ENCODE measurements around the gene MOG. TPM values are rescaled to one million over a fixed set of nuclear protein-coding genes. Genes with fewer than 3 reads are reported as not detected.

Gene MOG
- total RNA-seq, 1 experiment from 2014 or later = not detected

DNA sequence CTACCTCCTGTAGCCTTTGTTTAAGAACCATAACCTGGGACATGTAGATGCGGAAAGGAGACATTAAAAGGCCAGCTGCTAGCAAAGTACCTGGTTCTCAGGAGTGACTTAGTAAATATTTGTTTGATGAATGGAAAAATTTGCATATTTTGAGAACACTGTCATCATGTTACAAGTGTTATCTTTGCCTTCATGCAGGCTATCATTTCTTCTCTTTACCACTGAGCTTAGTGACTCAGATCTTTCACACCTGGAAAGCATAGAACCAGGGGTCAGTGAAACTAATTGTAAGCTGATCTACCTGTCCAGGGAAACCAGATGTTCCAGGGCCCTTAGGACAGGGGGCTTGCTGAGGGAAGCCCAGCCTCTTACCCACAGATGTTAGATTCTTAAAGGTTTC is 18.7 kb downstream of the MOG start:
- no peak for DNase-seq (ENCODE audit: low read depth)

- DNase-seq (ENCODE audit: low read depth) = peak; percentile 6
These were observed 20.2 kb downstream of the MOG start for GRCh38 chr6:29676981-29677601.

DNA sequence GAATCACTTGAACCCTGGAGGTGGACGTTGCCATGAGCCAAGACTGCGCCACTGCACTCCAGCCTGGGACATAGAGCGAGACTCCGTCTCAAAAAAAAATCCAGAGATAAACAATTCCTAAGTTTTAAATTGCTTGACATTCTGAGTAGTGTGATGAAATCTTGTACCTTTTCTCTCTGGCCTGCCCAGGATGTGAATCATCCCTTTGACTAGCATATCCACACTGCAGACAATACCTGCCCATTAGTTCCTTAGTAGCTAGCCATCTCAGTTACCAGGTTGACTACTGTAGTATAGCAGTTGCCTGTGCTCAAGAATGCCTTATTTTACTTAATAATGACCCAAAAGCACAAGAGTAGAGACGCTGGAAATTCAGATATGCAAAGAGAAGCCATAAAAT is 21.2 kb downstream of the MOG start:
- DNase-seq (ENCODE audit: low read depth) = no peak

- DNase-seq (ENCODE audit: low read depth) = no peak
These were observed 23.1 kb downstream of the MOG start for GRCh38 chr6:29679962-29680361.

GRCh38 chr6:29680416-29680815 is 23.5 kb downstream of the MOG start:
- no peak for DNase-seq (ENCODE audit: low read depth)

DNA sequence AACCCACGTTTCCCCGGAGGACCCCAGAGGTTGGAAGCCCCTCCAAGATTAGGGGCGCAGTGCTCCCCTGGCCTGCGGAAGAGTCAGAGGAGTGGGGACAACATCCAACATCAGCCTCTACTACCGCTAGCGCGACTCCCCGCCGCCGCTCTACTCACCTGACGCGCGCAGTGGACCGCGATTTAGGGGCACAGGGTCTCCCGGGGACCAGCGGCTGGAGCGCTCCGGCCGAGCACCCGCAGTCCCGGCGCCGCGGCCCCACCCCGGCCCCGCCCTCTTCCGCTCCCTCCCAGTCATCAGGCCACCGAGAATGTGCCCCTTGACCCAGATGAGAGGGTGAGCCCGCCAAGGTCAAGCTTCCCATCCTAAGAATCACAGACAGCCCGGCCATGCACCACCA is 24.0 kb downstream of the MOG start, which contains the start of gene ZFP57:
ZFP57 (minus strand) TSS at position 249 of the 400 bp plus-strand sequence. CDS start 4,149 bp downstream, outside the sequence.
- DNase-seq (ENCODE audit: low read depth) = no peak

DNA sequence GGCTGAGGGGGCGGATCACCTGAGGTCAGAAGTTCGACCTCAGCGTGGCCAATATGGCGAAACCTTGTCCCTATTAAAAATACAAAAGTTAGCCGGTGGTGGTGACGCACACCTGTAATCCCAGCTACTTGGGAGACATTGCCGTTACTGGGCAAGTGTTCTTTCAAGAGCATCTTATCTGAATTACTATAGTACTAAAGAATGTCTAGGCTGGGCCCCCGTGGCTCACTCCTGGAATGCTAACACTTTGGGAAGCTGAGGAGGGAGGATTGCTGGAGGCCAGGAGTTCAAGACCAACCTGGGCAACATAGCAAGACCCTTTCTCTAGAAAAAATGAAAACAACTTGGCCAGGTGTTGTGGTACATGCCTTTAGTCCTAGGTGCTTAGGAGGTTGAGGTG is 24.9 kb downstream of the MOG start:
- no peak for DNase-seq (ENCODE audit: low read depth)

DNA sequence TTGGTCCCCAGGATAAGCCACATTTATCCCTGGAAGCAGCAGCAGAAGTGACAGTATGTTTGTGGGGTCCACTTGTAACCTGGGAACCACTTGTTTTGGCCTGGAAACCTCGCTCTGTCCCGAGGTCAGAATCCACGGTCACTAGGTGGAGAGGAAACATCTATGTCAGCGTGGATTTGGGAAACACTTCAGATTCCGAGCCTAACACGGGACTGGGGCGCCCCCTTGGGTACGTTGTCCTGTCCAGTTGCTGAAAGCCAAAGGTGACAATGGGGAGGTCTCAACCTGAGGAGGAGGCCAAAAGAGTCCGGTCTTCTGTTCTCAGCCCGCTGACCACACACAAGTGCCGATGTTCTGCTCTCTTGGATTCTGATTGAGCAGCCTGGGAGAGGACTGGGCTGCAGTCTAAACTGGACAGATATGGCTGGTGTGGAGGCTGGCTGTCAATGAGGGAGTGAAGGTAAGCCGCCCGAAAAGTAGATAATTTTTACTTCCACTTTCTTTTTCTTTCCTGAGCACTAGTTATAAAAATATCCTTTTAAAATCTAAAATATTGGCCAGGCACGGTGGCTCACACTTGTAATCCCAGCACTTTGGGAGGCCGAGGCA is 28.9 kb downstream of the MOG start:
- DNase-seq (ENCODE audit: low read depth) = no peak

- no peak for DNase-seq (ENCODE audit: low read depth)
These were observed 37.7 kb downstream of the MOG start for GRCh38 chr6:29694637-29695036.

DNA sequence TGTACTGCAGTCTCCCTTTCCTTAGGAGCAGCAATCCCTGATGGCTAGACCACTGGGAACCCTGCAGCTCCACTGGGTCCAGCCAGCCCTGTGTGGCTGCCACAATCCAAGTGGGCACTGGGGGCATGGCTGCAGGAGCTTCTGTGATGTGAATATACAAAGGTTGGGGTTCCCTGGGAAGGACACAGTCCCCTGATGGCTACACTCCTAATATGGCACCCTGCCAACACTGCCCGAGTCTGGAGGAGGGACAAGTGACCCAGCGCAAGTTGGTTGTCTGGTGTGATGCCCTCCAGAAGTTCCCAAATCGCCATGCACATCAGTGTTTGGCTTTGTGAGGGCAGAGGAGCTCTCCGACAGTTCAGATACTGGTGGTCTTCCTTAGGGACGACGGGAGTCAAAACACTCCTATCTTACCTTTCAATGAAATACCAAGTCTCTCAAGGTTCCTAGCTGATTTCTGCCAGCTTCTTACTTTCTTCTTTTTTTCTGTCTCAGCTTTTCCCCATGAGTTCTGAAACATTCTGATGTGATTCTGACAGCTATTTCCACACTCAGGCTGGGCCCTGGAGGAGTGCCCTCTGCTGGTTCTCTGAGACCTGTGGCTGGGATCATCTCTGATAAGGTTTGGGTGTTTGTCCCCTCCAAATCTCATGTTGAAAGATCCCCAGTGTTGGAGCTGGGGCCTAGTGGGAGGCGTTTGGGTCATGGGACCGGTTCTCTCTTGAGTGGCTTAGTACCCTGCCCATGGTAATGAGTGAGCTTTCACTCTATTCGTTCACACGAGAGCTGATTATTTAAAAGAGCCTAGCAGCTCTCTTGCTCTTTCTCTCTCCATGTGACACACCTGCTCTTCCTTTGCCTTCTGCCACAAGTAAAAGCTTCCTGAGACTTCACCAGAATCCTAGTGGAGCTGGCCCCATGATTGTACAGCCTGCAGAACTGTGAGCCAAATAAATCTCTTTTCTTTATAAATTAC is 39.5 kb downstream of the MOG start:
- DNase-seq (ENCODE audit: low read depth) = peak; percentile 20

DNA sequence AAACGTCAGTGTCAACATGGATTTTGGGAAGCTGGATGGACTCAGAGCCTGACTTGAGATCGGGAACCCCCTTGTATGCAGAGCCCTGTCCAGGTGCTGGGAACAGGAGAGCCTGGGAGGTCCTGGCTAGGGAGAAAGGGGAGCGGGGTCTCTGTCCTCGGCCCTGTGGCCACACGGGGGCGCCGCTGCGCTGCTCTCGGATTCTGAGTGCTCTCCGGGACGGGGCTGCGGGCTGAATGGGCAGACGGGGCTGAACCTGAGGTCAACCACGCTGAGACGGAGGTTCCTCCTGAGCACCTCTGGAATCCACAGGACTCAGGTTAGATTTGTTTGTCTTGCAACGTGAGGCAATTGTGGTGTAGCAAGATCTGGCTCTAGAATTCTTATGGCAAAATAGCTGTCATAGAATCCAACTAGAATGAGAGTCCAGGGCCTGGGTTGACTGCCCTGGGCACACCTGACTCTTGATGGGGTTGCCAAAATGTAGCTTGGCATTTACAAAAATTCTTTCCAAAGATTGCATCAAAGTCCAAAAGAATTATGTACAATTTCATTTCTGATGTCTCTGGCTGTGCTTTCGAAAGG is 45.7 kb downstream of the MOG start:
- peak; percentile 1 for DNase-seq (ENCODE audit: low read depth)

GRCh38 chr6:29705389-29706231 is 48.7 kb downstream of the MOG start:
- DNase-seq (ENCODE audit: low read depth) = peak; percentile 46

DNA sequence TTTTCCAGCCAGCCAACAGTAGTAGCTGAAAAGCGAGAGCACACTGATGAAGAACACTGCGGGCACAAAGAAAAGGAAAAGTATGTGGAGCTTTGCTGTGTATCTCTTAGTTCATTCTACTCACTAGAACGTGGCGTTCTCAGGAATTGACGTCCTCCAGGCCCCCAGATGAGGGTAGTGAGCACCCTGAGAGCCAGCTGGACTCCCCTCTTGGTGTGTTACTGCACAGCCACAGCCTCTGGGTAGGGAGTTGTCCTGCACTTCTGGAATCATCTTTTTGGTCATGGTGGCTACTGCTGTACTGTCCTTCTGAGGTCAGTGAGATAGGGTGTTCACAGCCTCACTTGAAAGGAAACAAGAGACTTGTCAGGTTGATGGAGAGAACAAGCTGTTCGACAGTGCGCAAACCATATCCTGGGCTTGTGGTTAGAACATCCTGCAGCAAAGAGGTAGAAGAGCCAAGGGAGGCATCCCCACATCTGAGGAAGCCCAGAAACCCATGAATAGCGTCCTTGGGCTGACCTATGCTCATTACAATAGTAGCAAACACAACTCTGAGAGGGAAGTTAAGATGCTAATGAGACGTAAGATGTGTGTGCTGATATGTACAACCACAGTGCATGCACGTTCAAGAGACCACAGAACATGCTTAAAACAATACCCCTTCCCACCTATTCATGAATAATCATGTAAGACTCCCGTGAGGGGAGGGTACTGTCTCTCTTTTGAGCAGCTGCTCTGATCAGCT is 51.7 kb downstream of the MOG start:
- peak; percentile 2 for DNase-seq (ENCODE audit: low read depth)

DNA sequence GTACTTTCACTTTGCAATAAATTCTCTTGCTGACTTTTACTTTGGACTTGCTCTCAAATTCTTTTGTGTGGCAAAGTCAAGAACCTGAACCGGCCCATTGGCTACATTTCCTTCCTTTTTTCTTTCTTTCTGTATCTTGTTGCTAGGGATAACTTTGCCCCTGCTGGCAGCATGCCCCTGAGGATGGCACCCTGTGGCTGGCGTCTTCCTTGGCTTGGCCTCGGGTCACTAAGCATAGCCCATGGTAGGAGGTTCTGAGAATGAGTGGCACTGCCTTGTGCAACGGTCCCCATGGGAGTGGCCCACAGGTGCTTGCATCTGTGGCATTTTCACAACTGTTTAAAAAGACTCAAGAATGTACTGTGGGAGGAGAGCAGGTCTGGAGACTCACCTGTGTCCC is 52.3 kb downstream of the MOG start:
- DNase-seq (ENCODE audit: low read depth) = no peak

- no peak for DNase-seq (ENCODE audit: low read depth)
These were observed 53.5 kb downstream of the MOG start for GRCh38 chr6:29710281-29710941.

GRCh38 chr6:29720863-29721262 is 64.0 kb downstream of the MOG start:
- DNase-seq (ENCODE audit: low read depth) = no peak
